Stomach (tissue), 4 donors: Measurements from ENCODE around the gene CIRBP.
A peak's percentile ranks its signal among the peaks of the same experiment; 100 is the strongest.

ENCODE experiments used
- EP300 ChIP-seq: sonication (generic); formaldehyde crosslinking; IDR thresholded peaks from one replicate; pipeline ENCODE4 v1.6.1; 2017; ENCODE audit warnings: antibody characterized with exemption
- TF ChIP-seq, protein P1 (sequence below), 7 experiments: fragments of 450-650 bp in 4 of 7; fragments of 200-600 bp in 3 of 7; sonication (generic) in 3 of 7; IDR thresholded peaks; one replicate each; pipeline ENCODE4 v1.5.1; 2016 to 2019; ENCODE audit warnings: antibody characterized with exemption in 7 of 7, control low read depth in 2 of 7, mild to moderate bottlenecking in 1 of 7

DNA sequence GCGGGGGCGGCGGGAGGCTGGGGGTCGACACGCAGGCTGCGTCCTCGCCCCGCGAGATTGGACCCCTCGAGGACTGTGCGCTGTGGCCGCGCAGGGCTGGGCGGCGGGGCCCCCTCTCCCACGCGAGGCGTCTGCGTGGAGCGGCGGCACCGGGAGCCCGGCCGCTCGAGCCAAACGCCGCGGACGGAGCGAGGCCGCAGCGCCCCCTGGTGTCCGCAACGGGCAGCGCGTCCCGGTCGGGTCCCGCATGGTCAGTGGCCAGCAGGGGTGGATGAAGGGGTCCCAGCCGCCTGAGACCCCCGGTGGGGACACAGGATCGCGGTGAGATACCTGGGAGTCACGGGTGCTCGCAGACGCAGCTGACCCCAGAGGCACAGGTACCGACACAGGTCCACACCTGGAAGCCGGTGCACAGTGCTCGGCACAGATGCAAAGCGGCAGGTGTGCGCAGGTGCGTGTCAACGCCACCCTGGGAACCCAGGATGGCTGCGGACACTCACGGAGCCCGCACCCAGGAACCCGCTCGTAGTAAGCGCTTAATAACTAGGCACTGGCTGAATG is 2.1 kb upstream of the CIRBP start:
- TF ChIP-seq, protein P1, sequence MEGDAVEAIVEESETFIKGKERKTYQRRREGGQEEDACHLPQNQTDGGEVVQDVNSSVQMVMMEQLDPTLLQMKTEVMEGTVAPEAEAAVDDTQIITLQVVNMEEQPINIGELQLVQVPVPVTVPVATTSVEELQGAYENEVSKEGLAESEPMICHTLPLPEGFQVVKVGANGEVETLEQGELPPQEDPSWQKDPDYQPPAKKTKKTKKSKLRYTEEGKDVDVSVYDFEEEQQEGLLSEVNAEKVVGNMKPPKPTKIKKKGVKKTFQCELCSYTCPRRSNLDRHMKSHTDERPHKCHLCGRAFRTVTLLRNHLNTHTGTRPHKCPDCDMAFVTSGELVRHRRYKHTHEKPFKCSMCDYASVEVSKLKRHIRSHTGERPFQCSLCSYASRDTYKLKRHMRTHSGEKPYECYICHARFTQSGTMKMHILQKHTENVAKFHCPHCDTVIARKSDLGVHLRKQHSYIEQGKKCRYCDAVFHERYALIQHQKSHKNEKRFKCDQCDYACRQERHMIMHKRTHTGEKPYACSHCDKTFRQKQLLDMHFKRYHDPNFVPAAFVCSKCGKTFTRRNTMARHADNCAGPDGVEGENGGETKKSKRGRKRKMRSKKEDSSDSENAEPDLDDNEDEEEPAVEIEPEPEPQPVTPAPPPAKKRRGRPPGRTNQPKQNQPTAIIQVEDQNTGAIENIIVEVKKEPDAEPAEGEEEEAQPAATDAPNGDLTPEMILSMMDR (IDR thresholded peaks at IDR 0.05): peak in 6 of 7 experiments; percentile 76 to 99 (median 95)
- no peak for TF ChIP-seq EP300
